GM12892 (cell line): ENCODE results near the gene ALK.
A peak's percentile ranks its signal among the peaks of the same experiment; 100 is the strongest.
"Not testable (repeated sequence)": the region's sequence is repeated elsewhere in the genome, so short reads cannot be mapped to it uniquely, and the experiment has no call there.

Experiments used
- DNase-seq: peaks from one replicate; pipeline ENCODE4 v3.0.0; 2011; ENCODE audit not compliant: insufficient read length
- FAIRE-seq: peaks from 2 replicates; lab custom pipeline; 2011; peaks lifted over from hg19 to GRCh38; lab: Jason Lieb, UNC
- POLR2A ChIP-seq: IDR thresholded peaks from 2 replicates; pipeline ENCODE4 v1.6.1; 2011; ENCODE audit warnings: low read depth, low read length, control low read depth
- POLR2AphosphoS5 ChIP-seq: IDR thresholded peaks from 2 replicates; pipeline ENCODE4 v1.6.1; 2011; ENCODE audit warnings: low read depth, low read length, control low read depth
- TAF1 ChIP-seq: IDR thresholded peaks from 2 replicates; pipeline ENCODE4 v1.6.1; 2011; ENCODE audit warnings: low read depth, mild to moderate bottlenecking, control low read depth, low read length, borderline replicate concordance

Gene ALK

DNA sequence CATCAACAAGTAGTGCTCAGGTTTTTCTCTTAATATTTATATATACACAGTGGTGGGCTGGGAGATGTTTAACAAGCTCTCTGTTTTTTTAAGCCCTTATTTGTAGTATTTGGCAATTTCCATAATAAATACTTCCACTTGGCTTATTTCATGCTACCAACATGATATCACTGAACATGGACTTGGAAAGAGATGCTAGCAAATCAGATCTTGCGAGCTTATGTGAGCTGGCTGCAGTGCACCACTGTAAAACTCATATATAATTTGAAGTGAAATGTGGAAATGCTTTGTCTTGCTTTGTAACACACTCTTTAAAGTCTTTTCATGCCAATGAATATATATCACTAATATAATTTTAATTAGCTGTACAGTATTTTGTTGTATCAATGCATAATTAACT, 155.7 kb downstream of the ALK start:
- DNase-seq, result no peak
- FAIRE-seq, result no peak
- TF ChIP-seq POLR2AphosphoS5, result no peak

DNA sequence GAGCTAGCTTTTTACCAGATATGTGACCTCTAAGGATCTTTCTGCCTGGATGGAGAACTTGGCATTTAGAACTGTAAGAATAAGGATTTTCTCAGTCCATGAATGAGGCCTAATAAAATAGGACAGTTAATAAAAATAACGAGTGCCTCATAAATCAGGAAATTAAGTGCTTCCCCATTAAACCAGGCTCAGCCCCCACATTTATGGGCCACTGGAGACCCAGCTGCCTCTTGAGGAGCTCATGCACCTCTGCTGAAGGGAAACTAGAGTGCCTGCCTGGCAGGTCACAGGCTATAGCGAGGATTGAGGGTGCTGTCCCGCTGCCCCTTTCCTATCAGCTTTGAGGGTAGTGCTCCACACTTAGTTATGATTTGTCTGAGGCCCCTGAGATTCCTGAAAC, 158.0 kb downstream of the ALK start:
- FAIRE-seq, result no peak
- no peak for DNase-seq
- no peak for TF ChIP-seq POLR2AphosphoS5
- no peak for TF ChIP-seq TAF1
- TF ChIP-seq POLR2A, result no peak

DNA sequence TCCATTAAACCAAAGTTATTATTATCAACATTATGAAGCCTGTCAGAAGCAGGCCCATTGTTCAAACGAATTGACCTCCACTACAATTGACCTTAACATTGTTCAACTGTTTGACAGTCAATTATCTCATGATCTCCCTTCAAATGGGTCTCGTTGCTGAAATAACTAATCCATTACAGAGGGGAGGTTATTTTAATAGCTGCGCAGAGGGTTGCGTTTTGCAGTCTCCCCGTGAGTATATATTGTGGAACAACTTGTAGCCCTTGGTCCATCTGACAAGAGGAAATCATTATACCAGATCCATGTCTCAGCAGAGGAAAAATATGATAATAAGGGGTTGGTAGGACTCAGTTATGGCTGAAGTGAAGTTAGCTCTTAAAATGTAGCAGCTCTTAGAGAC, 159.1 kb downstream of the ALK start:
- FAIRE-seq, result no peak
- no peak for DNase-seq

DNA sequence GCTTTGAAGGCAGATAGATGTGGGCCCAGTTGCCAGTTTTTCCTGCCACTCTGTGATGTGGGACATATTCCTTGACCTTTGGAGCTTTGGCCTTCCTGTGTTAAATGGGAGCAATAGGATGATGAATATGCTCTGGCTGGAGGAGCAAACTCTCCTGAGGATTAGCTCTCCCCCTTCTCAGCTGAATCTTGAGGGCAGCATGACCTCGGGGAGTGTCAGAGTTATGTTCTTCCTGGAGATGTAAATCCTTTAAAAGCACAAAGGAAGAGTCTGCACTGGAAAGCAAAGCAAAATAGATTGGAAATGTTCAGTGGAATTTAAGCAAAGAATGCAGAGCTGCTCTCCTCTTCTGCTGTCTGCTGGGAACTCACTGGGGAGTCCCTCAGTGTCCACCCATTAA, 160.1 kb downstream of the ALK start:
- no peak for DNase-seq
- TF ChIP-seq POLR2A, result no peak
- TF ChIP-seq POLR2AphosphoS5, result no peak
- TF ChIP-seq TAF1, result no peak
- no peak for FAIRE-seq

More for the DNA sequence above, 159.1 kb downstream of the ALK start:
- TF ChIP-seq POLR2AphosphoS5 (no peak), POLR2A (no peak), TAF1 (no peak)

- FAIRE-seq (peak; percentile 60), DNase-seq (no peak)
- TF ChIP-seq POLR2AphosphoS5 (no peak), TAF1 (no peak), POLR2A (no peak)
These were observed 161.4 kb downstream of the ALK start for GRCh38 chr2:29760008-29760407.

GRCh38 chr2:29759360-29759759, 162.0 kb downstream of the ALK start:
- DNase-seq (no peak), FAIRE-seq (no peak)
- TF ChIP-seq POLR2A, result no peak
- TF ChIP-seq POLR2AphosphoS5, result no peak
- TF ChIP-seq TAF1, result no peak

DNA sequence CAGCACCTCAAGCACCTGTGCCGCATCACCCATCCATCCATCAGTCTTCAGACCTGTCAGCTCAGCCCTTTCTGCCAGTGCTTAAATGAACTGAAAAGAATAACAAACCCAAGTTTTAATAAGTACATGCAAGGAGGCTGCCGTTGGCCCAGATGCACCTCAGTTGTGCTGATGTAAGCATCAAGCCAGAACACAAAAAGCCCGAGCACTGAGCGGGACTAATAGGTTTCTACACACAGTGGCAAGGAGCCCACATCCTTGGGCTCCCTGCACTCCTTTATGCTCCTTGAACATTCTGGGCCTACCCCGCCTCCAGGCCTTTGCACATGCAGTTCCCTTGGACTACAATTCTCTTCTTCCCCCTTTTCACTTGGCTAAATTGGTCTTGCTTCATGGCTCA, 165.6 kb downstream of the ALK start:
- FAIRE-seq (no peak), DNase-seq (no peak)
- TF ChIP-seq POLR2AphosphoS5 (no peak), TAF1 (no peak), POLR2A (no peak)

DNA sequence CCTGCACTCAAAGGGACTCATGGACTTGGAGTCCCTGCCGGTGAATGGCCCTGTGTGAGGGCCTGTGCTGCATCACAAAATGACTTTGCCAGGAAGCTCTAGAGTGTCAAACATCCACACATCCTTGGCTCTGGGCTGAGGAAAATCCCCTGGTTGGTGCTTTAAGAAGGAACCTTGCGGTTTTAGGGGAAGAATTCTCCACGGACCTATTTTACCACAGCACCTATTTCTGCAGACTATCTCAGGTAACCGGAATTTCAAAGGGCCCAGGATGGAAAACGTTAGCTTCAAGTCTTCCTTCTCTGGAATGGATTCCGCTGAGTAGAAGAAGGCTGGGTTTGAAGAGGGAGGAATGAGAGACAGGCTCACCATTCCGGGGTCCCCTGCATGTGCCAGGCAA, 166.2 kb downstream of the ALK start:
- FAIRE-seq (no peak), DNase-seq (no peak)
- TF ChIP-seq TAF1 (no peak), POLR2A (no peak), POLR2AphosphoS5 (no peak)

- TF ChIP-seq TAF1, result no peak
- TF ChIP-seq POLR2AphosphoS5, result no peak
- no peak for TF ChIP-seq POLR2A
- no peak for DNase-seq
- FAIRE-seq, result no peak
These were observed 167.5 kb downstream of the ALK start for GRCh38 chr2:29753671-29754444.

DNA sequence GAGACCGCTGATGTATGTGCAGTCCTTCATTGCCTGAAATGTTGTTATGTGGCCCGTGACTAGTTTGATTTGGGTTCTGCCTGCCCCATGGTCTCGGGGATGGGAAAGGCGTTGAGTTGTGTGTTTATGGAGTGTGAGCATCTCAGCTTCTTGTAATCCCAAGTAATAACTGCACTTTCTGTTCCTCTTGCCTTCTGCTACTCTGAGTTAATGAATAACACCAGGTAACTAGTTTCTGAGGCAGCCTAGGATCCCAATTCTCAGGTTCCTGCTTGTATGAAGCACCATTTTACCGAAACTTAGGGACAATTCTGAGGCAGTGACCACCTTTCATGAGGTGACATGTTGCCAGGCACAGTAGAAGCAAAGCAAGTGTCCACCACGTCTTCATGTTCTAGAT, 170.0 kb downstream of the ALK start:
- TF ChIP-seq POLR2A, result no peak
- no peak for TF ChIP-seq TAF1
- no peak for TF ChIP-seq POLR2AphosphoS5
- no peak for DNase-seq
- no peak for FAIRE-seq

DNA sequence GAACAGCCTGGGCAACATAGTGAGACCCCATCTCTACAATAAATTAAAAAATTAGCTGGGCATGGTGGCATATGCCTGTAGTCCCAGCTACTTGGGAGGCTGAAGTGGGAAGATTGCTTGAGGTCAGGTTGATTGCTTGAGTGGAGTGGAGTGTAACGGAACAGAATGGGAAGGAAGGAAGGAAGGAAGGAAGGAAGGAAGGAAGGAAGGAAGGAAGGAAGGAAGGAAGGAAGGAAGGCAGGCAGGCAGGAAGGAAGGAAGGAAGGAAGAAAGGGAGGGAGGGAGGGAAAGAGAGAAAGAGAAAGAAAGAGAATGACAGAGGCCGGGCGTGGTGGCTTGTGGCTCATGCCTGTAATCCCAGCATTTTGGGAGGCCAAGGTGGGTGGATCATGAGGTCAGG, 170.9 kb downstream of the ALK start:
- FAIRE-seq, DNase-seq: not testable (repeated sequence)

DNA sequence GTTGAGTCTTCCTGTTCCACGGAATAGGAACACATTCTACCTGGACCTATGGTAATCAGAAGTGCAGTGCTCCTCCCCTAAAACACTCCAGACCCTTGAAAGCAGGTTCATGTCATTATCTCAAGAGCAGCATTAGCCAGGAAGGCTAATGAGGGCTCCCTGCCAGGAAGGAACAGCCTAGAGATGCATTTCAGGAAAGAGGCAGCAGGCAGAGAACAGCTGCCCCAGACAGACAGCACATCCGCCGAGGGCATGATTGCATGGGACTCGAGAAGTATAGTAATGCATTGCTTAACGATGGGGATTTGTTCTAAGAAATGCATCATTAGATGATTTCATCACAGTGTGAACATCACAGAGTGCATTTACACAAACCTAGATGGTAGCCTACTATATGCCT, 171.5 kb downstream of the ALK start:
- FAIRE-seq, result no peak
- TF ChIP-seq TAF1, result no peak
- TF ChIP-seq POLR2A, result no peak
- TF ChIP-seq POLR2AphosphoS5, result no peak

DNA sequence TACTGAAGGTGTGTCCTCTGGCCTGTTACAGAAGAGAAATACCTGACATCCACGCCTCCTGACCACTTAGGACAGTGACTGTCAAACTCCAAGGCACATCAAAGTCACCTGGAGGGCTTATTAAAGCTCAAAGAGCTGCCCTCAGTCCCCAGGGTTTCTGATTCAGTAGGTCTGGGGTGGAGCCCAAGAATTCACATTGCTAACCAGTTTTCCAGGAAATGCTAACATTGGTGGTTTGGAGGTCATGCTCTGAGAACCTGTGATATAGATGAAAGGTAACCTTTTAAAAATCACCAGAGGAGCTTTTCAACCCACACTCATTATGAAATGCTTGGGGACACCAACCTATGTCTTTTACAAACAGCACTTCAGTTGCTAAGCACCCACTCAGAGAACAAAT, 172.3 kb downstream of the ALK start:
- DNase-seq (no peak), FAIRE-seq (no peak)
- TF ChIP-seq POLR2AphosphoS5 (no peak), TAF1 (no peak), POLR2A (no peak)

More for the DNA sequence above, 171.5 kb downstream of the ALK start:
- no peak for DNase-seq
